GM19025 (cell line): ENCODE data around the gene PTPRE.

Experiments
- ATAC-seq: cut with Tn5 transposase; IDR thresholded peaks from one replicate; pipeline ENCODE4 v1.9.1; 2021; ENCODE audit warnings: mild to moderate bottlenecking, low read depth, moderate library complexity; ENCODE audit not compliant: unreplicated experiment

PTPRE gene

GRCh38 chr10:128055061-128055868 lies 148.4 kb downstream of the PTPRE start:
- ATAC-seq = no peak

- ATAC-seq = no peak
Observed at GRCh38 chr10:128056303-128057050, 149.6 kb downstream of the PTPRE start.

- no peak for ATAC-seq
Observed at GRCh38 chr10:128058106-128058749, 151.3 kb downstream of the PTPRE start.

- ATAC-seq = no peak
Observed at GRCh38 chr10:128058750-128059134, 151.8 kb downstream of the PTPRE start.

GRCh38 chr10:128059266-128059981 lies 152.5 kb downstream of the PTPRE start:
- ATAC-seq = no peak

GRCh38 chr10:128059982-128060293 lies 153.0 kb downstream of the PTPRE start:
- ATAC-seq = no peak

GRCh38 chr10:128060341-128061250 lies 153.7 kb downstream of the PTPRE start:
- ATAC-seq = no peak

GRCh38 chr10:128061306-128062300 lies 154.7 kb downstream of the PTPRE start:
- no peak for ATAC-seq

- ATAC-seq = no peak
Observed at GRCh38 chr10:128062331-128062880, 155.5 kb downstream of the PTPRE start.

- peak; percentile 39 for ATAC-seq
Observed at GRCh38 chr10:128062881-128063563, 156.1 kb downstream of the PTPRE start.

GRCh38 chr10:128063736-128064107 lies 156.8 kb downstream of the PTPRE start:
- ATAC-seq = no peak

GRCh38 chr10:128064108-128064969 lies 157.4 kb downstream of the PTPRE start:
- peak; percentile 44 for ATAC-seq

- no peak for ATAC-seq
Observed at GRCh38 chr10:128064970-128065580, 158.2 kb downstream of the PTPRE start.

GRCh38 chr10:128065881-128066534 lies 159.1 kb downstream of the PTPRE start:
- no peak for ATAC-seq

GRCh38 chr10:128066870-128067382 lies 160.0 kb downstream of the PTPRE start:
- ATAC-seq = no peak
